Pulmonary artery endothelial cell (primary cell): ENCODE results near the gene TBX2. TPM values are rescaled to one million over a fixed set of nuclear protein-coding genes. Genes with fewer than 3 reads are reported as not detected.

Source experiments
- DNase-seq: peaks from one replicate; pipeline ENCODE4 v3.0.0-alpha.2; 2011; ENCODE audit warnings: low read depth, low spot score
- total RNA-seq: library from RNA; depleted of rRNA; stranded (reverse); fragments of >200 nt; gene quantifications from 2 replicates; pipeline ENCODE4 v1.2.3, GENCODE V29; 2014

TBX2 gene
- total RNA-seq, 1 donor from 2014 or later: not detected

DNA sequence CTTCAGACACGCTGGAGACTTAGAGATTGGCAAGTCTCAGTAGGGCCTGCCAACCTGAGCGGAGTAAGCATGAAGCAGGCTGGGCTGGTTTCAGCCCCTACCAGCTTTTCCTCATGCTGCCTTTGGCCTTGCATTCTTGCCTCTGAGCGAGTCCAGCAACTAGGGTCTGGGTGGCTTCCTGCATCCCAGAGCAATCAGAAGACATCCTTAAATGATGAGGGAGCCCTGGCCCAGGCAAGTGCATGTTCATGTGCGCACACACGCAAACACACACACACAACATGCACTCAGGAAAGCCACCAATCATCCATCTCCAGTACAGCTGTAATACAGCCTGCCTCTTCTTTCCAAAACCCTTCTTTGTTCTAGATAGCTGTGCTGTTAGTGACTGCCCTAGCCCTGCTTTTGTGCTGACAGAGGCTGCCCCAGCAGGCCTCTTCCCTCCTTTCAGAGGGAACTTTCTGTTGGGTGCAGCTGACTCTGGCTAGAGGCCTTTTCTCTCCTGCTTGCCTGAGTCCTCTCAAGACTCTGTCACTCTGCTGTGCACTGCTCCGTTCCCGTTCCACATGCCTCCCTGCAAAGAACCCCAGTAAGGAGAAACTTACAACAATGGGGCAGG is 30.7 kb upstream of the TBX2 start:
- no peak for DNase-seq

GRCh38 chr17:61369751-61370150 is 29.9 kb upstream of the TBX2 start:
- DNase-seq: no peak

- DNase-seq: no peak
Measured at GRCh38 chr17:61371179-61371578, 28.5 kb upstream of the TBX2 start.

GRCh38 chr17:61371606-61372005 is 28.0 kb upstream of the TBX2 start:
- DNase-seq: no peak

DNA sequence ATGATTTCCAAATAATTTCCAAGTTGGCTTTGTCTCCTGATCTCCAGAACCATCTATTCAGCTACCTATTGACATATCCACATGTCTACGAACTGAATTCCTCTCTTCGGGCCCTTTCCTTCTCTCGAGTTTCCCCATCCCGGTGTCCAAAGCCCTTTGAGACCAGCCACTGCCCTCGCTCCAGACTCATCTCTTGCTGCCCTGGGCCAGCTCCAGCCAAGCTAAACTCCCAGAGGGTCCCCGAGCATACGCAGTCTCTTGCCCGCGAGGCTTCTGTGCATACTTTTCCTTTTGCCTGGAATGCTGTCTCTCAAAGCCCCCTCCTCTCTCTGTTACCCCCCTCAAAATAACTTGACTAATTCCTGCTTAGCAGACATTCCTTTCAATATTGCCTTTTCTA is 27.2 kb upstream of the TBX2 start:
- DNase-seq: no peak

DNA sequence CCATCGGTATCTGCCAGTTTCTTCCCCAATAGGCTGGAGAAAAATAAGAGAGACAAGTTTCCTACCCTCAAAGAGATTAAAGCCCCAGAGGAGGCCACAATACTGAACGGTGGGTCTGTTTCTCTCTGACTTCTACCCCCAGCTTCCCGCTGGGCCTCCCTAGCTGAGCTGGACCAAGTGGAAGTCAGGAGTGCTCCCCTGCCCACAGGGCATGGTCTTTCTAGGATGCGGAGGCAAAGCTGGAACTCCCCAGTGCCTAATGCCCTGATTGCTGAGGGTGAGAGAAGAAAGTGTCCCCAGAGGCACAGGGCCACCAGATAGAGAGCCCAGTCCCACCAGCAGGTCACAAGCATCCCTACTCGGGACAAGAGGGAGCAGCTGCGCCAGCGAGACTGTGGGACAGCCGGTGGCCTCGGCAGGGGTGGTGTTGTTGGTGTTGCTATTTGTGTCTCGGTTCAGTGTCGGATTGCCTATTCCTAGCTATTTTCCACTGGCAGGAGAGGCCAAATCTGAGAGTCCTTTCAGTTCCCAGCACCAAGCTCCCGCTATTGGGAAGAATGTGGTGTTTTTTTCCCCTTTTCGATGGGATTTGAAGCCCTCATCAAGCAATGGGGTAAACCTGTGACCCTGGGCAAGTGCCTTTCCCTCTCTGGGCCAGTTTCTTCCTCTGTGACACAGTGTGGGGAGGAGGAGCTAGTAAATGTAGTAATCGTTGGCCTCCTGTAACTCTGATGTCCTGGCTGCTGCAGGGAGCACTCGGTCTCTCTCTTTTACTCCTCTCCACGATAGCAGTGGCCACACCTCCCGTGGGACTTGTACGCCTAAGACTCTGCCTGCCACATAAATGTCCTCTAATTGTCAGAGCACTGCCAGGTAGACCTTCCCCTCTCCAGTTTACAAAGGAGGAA is 22.5 kb upstream of the TBX2 start:
- no peak for DNase-seq

- no peak for DNase-seq
Measured at GRCh38 chr17:61378658-61379456, 20.8 kb upstream of the TBX2 start.

DNA sequence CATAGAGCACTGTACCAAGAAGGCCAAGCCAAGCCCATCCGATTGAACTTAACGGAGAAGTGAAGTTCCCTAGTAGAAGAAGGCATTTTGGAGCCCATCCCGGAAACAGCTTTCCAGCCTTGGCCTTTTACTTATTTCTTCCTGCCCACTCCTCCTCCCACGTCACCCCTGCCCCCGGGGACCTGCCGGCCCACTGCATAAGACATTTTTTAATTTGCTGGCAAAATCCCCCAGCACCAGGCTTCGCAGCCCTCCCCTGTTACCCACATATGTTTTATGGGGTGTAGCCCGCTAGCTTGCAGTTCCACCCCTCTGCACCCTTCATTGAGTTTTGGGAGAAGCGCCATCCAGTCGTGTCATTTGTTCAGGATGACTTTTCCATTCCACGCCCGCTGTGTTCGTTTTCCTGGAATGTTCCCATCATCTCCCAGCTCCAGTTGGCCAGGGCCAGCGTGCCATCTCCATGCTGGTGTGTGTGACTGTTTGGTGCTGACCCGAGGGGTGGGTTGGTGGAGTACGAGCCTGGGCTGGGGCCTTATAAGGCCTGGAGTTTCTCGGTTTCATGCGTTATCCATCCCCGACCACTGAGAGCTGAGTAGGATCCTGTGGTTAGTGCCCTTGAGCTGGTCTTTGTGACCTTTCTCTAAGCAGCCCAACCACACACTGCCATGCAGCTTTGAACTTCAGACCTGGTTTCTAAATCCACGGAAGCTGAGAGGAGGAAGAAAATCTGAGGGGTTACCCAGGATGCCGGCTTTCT is 20.0 kb upstream of the TBX2 start:
- no peak for DNase-seq

- DNase-seq: no peak
Measured at GRCh38 chr17:61380217-61380835, 19.3 kb upstream of the TBX2 start.

- DNase-seq: no peak
Measured at GRCh38 chr17:61380836-61381525, 18.7 kb upstream of the TBX2 start.

DNA sequence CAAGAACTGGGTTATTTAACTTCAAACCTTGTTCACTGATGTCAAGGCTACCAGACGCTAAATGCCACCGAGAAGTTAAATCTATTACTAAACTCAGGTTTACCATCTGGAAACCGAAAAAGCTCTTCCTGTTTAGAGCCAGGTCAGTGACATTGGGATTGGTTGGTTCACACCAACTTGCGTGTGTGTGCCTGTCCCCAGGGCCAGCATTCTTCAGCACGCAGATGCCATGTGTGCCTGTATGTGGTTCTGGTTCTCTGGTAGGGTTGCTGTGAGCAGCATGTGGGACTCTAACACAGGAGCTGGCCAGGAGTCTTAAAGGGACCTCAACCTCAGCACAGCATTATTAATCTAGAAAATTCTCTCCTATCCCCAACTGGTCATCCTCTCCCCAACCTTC is 18.1 kb upstream of the TBX2 start:
- no peak for DNase-seq

- no peak for DNase-seq
Measured at GRCh38 chr17:61382796-61383688, 16.6 kb upstream of the TBX2 start.

DNA sequence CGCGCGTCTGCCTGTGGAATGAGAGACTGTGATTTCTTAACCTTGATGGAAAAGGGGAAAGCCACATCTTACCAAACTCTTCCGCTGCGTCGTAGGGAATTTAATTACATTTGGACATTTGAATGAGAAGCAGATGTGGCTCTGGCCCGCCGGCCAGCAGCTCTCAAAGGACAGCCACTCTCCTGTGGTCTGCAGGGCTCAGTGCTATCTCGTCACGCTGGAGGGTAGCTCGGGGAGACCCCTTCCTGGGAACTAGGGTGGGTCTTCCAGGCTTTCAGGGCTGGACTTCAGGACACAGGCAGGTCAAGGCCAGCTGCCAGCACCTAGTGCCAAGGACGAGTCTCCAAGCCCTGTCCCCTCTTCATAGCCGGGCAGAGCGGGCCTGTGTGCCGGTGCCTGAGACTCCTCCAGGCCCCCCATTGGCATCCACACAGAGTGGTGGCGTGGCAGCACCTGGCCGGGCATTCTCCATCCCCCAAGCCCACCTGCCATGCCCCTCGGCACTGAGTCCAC is 15.9 kb upstream of the TBX2 start:
- DNase-seq: no peak

GRCh38 chr17:61384354-61384691 is 15.3 kb upstream of the TBX2 start:
- DNase-seq: no peak

DNA sequence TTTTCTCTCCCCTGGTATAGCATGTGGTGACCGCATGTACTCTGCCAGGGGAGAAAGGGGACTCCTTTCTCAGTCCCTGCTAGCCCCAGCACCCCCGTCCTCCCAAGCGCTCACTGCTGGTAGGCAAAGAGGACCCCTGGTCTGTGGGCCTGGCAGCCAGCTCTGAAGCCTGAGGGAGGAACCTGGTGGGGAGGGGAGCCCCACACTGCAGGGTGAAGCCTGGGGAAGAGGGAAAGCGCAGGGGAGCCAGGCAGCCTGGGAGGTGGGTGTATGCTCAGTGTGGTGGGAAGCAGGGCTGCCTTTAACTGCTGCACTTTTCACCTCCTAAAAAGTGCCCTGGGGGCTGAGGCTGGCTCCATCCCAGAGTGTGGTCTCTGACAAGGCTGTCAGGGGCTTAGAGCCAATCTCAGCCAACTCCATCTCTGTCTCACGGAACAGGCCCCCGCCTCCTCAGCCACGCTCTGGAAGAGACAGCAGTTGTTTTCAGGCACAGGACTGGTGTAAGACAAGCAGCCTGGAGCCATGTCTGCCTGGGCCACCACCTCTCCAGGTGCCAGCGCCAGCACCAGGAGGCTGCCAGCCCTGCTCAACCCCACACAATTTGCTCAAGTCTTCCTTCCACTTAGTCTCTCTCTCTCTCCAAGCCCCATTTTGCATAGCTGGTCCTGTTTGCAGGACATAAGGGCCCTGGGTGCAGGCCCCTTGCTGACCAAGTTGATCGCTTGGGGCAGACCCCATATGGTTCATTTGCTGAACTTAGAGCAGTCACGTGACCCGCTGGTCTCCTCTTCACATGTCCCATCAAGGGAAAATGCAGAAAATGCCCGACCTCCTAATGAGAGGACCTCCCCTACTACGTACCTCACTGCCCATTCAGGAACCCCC is 14.7 kb upstream of the TBX2 start:
- no peak for DNase-seq

- no peak for DNase-seq
Measured at GRCh38 chr17:61385577-61386236, 13.9 kb upstream of the TBX2 start.

GRCh38 chr17:61386251-61386650 is 13.4 kb upstream of the TBX2 start:
- no peak for DNase-seq

DNA sequence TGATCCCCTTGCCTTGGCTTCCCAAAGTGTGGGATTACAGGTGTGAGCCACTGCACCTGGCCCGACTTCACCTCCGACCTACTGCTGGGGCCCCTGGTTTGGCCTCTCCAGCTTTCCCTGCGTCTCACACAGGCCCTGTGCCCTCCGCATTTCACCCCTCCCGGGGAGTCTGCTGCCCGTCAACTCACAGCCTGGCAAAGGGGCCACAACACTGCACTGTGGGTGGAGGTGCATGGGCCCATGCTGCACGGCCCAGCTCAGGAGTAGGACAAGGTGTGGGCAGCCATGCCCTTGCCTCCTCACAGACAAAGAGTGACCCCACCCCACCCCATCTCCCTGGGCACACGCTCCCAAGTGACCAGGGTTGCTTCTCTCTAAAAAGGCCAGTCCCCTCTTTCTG is 12.6 kb upstream of the TBX2 start:
- DNase-seq: no peak
